Melanocyte of skin (primary cell): ENCODE data around the gene TNPO2. TPM values are rescaled to one million over a fixed set of nuclear protein-coding genes. Genes with fewer than 3 reads are reported as not detected.

ENCODE experiments used
- small RNA-seq, 2 donors: library from RNA; depleted of rRNA; stranded (forward); fragments of <200 nt; gene quantifications; one replicate each; pipeline ENCODE3, GENCODE V24; 2012
- total RNA-seq, 2 donors: library from RNA; depleted of rRNA; stranded (reverse); fragments of >200 nt; gene quantifications; 2 replicates each; pipeline ENCODE4 v1.2.3, GENCODE V29; 2012

The TNPO2 gene
- 10 to 100 TPM; 62.6 to 71.9 TPM for total RNA-seq

DNA sequence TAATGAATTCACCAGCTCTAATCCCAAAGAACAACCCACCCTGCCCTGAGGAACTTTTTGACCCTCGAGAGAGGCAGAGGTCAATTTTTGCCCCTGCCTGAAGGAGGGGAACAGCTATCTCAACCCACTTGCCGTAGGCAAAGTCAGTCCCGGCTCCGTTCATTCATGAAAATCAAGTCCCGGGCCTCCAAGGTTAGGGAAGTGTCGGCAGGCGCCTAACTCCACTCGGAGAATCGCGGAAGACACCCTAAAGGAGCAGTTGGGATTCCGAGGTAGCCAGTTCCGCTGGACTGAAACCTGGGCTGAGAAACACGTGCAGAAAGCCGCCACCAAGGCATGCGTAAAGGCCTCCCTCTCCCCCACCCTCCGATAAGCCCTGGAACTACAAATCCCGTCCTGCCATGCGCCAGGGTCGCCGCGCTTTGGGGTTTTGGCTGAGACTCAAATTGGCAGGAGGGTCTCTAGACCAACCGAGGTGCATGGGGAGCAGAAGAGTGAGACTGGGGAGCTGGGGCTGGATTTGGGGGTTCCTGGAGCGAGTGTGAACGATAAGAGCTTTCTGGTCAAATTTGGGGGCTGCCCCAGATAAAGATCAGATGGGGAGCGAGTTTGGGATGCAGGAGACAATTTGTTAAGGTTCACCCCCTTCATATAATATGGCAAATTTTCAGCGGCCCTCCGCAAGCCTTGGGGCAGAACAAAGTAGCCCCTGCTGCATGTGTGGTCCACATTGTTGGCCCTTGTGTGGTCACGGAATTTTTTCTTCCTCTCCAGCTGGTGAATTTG lies at the start of gene TNPO2:
TNPO2 (minus strand) TSS at position 292 of the 786 bp plus-strand sequence. CDS start 2,955 bp downstream, outside the sequence.

DNA sequence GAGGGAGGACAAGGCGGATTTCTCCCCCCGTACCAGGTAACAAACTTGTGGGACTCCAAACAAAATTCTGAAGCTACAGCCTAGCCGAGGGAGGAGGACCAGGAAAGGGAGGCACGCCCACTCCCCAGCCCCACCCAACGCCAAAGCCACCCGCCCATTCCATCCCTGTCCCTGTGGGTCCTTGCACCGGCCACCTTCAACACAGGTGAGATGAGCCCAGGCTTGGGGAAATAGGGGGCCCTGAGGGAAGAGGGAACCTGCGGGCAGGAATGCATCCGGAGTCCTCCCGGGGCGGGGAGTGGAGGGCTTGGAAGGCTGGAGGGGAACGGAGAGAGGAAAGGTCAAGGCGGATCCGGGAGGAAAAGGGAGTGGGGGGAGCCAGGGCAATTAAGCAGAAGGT lies 27.9 kb upstream of the TNPO2 start, which contains the start of gene BEST2:
BEST2 (plus strand) TSS at position 157 of the 400 bp plus-strand sequence. CDS start 802 bp downstream, outside the sequence.

DNA sequence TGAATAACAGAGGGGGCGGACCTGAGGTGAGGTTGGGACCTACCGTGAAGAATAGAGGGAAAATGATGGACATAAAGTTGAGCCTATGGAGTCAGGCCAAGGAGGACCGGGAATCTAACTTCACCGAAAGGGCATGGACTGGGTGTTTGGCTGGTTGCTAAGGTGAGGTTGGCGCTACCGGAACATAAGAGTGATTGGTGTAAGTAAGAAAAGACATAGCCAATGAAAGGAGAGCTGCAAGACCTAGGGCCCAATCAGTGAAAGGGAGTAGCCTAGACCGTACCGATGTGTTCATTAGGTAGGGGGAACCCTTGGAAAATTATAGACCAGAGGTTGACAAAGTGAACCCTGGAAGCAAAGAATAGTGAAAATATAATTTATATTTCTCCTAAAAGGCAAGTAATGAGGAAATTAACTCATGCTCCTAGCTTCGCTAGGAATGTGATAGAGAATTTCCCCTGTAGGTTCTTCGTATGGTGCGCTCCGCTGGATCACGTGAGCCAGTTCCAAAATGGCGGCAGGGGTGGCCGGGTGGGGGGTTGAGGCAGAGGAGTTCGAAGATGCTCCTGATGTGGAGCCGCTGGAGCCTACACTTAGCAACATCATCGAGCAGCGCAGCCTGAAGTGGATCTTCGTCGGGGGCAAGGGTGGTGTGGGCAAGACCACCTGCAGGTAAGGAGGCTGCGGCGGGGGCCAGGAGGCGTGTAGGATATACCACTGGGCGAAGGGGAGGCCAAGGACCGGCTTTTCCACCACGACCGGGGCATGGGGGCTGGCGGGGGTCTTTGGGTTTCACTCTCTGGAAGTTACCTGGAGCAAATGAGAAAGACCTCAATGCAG lies 13.5 kb upstream of the TNPO2 start, which contains the start of gene GET3:
GET3 (plus strand) TSS at position 503 of the 840 bp plus-strand sequence; CDS start at position 512, 9 bp downstream.

DNA sequence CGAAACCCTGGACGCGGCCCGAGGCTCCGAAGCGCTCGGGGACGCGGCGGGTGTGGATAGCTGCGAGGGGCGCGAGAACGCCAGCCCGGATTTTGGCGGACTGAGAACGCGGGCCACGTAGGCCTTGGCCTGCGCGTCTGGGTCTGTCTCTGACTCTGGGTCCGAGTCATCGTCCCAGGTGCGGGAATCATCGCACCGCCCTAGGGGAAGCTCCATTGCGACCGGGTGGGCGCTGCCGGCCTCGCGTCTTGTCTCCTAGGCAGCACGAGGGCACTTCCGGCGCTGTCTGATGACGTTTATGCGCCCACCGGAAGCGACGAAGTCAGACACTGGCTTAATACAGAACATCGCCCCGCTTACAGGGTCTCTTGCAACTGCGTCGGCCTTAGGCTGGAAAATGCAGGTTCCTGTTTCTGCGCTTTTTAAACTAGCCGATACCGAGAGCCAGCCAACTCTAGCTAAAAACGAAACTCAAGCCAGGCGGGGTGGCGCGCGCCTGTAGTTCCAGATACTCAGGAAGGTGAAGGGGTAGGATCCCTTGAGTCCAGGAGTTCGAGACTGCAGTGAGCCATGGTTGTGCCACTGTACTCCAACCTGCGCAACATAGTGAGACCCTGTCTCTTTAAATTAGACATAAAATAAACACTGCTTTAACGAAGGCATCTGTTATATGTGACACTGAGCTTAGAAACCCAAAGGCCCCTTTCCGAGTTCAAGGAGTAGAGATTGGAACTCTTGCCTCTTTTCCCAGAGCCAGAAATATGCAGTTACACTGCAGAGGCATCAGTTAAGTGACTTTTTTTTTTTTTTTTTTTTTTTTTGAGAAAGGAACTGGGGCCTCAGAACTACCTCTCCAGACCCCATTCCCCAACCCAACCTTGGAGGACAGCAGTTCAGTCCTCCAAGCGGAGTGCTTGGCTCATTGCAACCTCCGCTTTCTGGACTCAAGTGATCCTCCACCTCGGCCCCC lies 27.1 kb downstream of the TNPO2 start, which contains the start of gene FBXW9:
FBXW9 (minus strand) TSS at position 266 of the 970 bp plus-strand sequence; CDS start at position 216, 50 bp downstream.

DNA sequence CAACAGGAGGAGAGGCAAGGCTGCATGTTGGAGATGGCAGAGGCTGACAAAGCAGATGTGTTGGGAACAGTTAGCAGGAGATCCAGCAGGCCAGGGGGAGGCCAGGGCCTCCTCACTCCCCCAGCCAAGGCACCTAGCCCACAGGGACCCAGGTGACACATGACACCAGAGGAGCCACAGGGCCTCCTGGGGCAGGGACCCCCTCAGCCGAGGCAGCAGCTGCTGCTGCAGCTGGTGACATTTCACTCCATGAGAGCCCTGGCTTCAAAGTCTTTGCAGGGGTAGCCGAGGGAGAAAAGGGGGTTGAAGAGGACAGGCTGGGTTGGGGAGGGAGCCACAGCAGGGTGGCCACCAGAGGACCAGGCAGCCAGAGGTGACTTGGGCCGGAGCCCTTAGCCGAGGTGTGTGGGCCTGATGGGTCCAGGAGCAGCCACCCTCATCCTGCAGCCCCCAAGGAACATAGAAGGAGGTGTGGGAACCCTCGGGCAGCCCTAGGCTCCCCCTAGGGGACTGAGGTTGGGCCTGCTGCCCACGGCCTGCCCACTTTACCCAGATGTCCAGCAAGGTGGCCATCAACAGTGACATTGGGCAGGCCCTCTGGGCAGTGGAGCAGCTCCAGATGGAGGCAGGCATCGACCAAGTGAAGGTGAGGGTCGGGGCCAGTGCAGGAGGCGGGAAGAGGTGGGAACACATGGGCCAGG lies 36.1 kb downstream of the TNPO2 start, which contains the start of gene GNG14:
GNG14 (plus strand) TSS at position 503 of the 701 bp plus-strand sequence; CDS start at position 554, 51 bp downstream.

DNA sequence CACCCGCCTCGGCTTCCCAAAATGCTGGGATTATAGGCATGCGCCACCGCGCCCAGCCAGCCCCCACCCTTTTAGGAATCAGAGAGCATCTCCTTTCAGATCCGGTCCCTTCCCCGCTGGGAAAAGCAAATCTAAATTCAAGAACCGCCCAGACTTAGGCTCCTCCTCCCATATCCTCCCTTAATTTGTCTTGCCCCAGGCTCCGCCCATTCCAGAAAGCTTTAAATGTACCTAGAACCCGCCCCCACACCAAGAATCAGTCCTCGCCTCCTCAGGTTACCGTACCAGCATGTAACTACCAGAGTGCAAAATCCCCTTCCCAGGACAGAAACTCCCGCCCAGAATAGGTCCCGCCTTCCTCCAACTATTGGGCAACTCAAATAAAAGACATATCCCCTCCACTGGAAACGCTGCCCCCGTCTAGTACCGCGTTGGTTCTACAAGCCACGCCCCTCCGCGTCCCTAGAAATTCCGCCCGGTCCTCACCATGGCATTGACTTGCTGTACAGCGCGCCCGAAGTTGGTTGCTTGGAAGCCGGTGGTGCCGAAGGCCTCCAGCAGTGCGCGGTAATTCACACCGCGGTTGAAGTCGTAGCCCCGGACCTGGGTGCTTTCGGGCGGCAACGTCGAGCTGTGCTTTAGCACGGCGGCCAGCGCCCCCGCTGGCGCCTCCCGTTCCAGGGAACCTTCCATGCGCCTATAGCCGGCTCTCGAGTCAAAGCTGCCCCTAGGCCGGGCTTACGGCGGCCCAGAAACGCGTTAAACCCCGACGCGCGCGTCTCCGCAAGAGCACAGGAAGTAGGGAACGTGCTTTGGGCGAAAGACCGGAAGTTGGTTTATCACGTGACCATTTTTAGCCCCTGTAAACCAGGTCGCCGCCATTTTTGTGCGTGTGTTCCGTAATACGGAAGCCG lies 42.4 kb downstream of the TNPO2 start, which contains the start of gene DHPS:
DHPS (minus strand) TSS at position 807 of the 914 bp plus-strand sequence; CDS start at position 693, 114 bp downstream.

DNA sequence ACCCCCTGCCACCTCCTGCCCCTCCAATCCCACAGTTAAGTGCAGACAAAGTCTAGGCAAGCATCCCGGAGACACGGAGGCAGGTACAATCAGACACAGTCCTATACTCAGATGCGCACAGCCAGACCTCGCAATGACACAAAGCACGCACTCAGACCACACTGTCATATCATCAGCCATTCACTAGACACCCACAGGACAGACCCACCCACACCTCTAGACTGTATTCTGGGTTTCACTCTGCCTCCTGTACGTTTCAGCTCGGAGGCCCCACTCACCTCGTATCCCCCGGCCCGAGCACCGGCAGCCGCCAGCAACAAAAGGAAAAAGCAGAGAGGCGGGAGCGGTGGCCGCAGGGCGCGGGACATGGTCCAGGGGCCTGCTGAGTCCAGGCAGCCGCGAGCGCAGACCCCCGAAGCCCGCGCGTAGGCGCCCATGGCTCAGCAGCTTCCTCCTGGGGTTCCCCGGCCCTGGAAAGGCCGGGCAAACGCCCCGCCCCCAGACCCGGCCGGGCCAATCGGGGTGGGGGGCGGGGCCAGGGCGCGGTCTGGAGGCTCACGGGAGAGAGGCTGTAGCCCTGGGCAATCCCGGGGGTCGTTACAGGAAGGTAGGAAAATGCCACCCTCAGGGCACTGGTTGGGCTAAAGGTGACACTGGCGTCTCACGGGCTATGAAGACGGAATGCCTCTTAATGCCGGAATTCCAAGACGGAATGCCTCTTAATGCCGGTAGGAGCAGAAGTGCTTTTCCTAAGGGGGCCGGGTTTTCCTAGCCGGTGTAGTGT lies 57.3 kb downstream of the TNPO2 start, which contains the start of the genes MAN2B1 and WDR83:
MAN2B1 (minus strand) TSS at position 478 of the 784 bp plus-strand sequence; CDS start at position 437, 41 bp downstream.
WDR83 (plus strand) TSS at position 543 of the 784 bp plus-strand sequence. CDS start 2,984 bp downstream, outside the sequence.

Small RNAs within 50 kb of the gene (small RNA-seq; reads per million reads assigned to genes)
- gene SNORD41 = 14.0 to 39.3 reads per million in 2 donors

Other genes starting within 250 kb of the TNPO2 start
- 1 to 10 TPM; 1.7 to 2.1 TPM for gene ZNF709, start 239.1 kb downstream of the TNPO2 start, total RNA-seq
- gene ZNF564, start 172.4 kb downstream of the TNPO2 start, total RNA-seq = 1 to 10 TPM; 4.0 to 4.5 TPM
- 10 to 100 TPM; 10.7 to 16.9 TPM for gene ZNF490, start 113.1 kb downstream of the TNPO2 start, total RNA-seq
- 1 to 10 TPM; 8.7 to 10.0 TPM for gene ZNF791, start 113.0 kb downstream of the TNPO2 start, total RNA-seq
- gene MAN2B1, start 57.2 kb downstream of the TNPO2 start, total RNA-seq = 10 to 100 TPM; 38.3 to 57.5 TPM
- gene WDR83, start 57.1 kb downstream of the TNPO2 start, total RNA-seq = 1 to 10 TPM; 7.3 to 8.6 TPM
- 10 to 100 TPM; 67.4 to 85.9 TPM for gene DHPS, start 42.1 kb downstream of the TNPO2 start, total RNA-seq
- gene GNG14, start 35.9 kb downstream of the TNPO2 start, total RNA-seq = not detected
- gene FBXW9, start 27.3 kb downstream of the TNPO2 start, total RNA-seq = 10 to 100 TPM; 14.1 to 14.7 TPM
- 100 to 1,000 TPM; 107 to 194 TPM for gene TRIR, start 10.8 kb upstream of the TNPO2 start, total RNA-seq
- gene GET3, start 13.6 kb upstream of the TNPO2 start, total RNA-seq = 100 to 1,000 TPM in 1 of 2 donors, 10 to 100 TPM in 1; 90.9 to 129 TPM
- gene BEST2, start 27.9 kb upstream of the TNPO2 start, total RNA-seq = under 1 TPM in 1 of 2 donors, not detected in 1; under 0.01 TPM
- 1 to 10 TPM; 6.7 to 8.6 TPM for gene HOOK2, start 51.6 kb upstream of the TNPO2 start, total RNA-seq
- gene JUNB, start 67.6 kb upstream of the TNPO2 start, total RNA-seq = 10 to 100 TPM; 65.3 to 88.4 TPM
- 100 to 1,000 TPM; 148 to 258 TPM for gene PRDX2, start 77.9 kb upstream of the TNPO2 start, total RNA-seq
- gene THSD8, start 78.1 kb upstream of the TNPO2 start, total RNA-seq = not detected
- 10 to 100 TPM; 26.2 to 69.3 TPM for gene RNASEH2A, start 82.7 kb upstream of the TNPO2 start, total RNA-seq
- gene RTBDN, start 110.6 kb upstream of the TNPO2 start, total RNA-seq = not detected
- gene MAST1, start 114.6 kb upstream of the TNPO2 start, total RNA-seq = 1 to 10 TPM in 1 of 2 donors, under 1 TPM in 1; 0.33 to 2.1 TPM
- 10 to 100 TPM; 28.0 to 42.3 TPM for gene DNASE2, start 157.5 kb upstream of the TNPO2 start, total RNA-seq
- under 1 TPM in 1 of 2 donors, not detected in 1; under 0.01 TPM for gene KLF1, start 163.3 kb upstream of the TNPO2 start, total RNA-seq
- gene GCDH, start 167.2 kb upstream of the TNPO2 start, total RNA-seq = 10 to 100 TPM; 41.0 to 59.6 TPM
- gene SYCE2, start 195.4 kb upstream of the TNPO2 start, total RNA-seq = under 1 TPM in 1 of 2 donors, not detected in 1; 0.69 TPM
- gene FARSA, start 209.8 kb upstream of the TNPO2 start, total RNA-seq = 100 to 1,000 TPM in 1 of 2 donors, 10 to 100 TPM in 1; 77.4 to 131 TPM
- gene CALR, start 214.7 kb upstream of the TNPO2 start, total RNA-seq = 1,000 to 10,000 TPM; 1,570 to 2,282 TPM
- gene RAD23A, start 221.9 kb upstream of the TNPO2 start, total RNA-seq = 100 to 1,000 TPM; 146 to 147 TPM
- 10 to 100 TPM; 20.3 to 21.3 TPM for gene GADD45GIP1, start 233.3 kb upstream of the TNPO2 start, total RNA-seq
- gene DAND5, start 245.6 kb upstream of the TNPO2 start, total RNA-seq = not detected